ENCODE measurements around the gene ZNF462.

Gene ZNF462

DNA sequence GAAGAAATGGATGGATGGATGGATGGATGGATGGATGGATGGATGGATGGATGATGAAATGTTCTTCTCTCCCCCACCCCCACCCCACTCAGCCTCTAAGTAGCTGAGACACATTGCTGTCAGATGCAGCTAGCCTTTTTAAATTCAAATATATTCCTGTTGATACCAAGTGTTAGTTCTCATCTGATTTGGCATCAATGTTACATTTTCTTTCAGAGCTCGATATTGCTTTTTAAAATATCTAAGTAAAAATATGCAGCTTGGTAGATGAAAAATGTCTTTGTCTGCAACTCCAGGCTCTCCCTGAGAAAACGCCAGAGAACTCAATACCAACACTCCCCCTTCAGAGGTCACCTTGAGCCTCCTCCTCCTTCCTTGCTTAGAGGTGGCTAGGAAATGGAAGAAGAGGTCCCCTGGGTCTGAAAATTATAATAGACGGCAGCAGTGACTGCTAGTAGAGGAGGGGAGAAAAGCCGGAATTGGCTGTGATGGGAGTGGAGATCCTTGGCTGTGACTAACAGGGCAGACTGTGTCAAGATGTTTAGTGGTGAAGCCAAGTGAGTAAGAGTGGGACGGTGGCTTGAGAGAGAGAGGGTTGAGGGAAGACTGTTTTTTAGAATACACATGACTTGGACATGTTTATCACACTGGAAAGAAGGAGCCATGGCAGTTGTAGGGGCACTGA is 156.0 kb downstream of the ZNF462 start:
- no peak for DNase-seq

DNA sequence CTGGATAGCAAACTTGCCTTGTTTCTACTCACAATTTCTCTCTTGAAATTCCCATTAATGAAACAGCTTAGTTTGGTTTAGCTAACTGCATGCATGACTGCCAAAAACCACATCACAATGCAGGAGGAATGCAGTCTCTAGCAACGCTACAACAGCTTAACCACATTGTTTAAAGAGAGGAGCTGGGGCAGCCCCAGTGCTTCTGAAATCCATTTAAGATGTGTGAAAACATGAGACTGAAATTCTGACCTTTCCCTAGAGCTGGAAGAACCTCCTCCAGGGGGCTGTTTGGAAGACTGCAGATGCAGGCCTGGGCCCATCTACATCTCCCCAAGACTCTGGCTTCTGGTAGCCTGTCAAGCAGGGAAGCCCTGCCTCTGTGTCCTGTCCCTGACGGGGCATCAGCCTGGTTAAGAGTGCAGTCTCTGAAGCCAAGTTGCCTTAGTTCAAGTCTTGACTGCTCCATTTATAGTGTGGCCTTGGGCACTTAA is 157.1 kb downstream of the ZNF462 start:
- DNase-seq: peak; percentile 20

DNA sequence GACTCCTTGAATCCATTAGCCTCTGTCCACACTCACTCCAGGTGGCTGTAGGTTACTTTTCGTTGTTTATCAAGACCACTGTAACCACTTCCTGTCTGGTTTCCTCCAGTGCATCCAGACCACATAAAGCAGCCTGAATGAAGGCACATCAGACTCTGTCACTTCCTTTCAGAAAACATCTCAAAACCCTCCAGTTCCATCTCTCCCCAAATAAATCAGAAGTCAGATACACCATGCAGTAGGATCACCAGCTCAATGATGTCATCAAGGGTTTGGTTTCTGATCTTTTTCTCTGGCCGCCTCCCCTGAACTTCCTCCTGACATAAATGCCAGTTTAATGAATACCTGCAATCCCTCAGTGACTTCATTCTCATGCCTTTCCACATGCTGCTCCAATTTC is 161.2 kb downstream of the ZNF462 start:
- no peak for DNase-seq

DNA sequence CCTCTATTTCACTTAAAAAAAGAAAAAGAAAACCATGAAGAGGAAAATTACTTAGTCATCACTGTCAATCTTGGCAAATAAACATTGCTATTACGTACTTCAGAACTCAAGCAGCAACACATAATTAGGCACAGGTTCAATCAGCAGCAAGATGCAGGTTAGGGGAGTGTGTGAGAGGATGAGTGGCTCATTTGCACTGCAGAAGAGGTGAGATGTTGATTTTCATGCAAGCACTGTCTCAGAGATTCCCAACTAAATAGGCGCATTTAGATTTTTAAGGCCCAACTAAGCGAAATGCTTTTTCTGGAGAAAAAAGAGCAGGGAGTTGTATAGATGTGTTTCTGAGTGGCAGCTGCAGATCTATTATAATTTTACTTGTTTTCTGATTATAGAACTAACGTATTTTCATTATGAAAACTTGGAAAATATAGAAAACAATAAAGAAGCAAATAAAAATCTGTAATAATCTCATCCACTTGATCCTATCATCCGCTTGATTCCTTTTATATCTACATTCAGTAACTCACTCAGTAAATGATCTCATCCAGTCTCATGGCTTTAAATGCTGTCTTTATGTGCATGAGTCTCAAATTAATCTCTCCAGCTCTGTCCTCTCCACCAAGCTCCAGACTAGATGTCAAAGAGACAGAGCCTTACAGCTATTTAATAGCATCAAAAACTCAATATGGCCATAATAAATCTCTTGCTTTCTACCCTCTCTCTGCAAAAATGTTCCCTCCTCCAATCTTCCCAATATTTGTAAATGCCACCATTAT is 162.5 kb downstream of the ZNF462 start:
- no peak for DNase-seq

DNA sequence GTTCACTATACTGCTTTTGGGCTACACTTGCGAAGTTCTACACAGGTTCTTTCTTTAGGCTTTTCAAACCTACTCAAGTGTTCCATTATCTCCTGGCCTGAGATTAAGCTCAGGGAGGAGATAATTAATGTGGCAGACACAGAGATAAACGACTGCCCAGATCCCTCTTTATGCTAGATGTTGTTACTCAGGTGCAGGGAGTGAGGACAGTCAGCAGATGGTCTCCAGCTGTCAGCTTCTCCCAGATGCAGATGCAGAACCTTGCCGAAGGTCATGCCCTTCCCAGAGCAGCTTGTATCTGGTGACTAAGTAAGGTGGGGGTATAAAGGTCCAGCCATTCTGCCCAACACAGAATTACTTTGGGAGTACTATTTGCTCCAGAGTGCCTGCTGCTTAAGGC is 166.2 kb downstream of the ZNF462 start:
- no peak for DNase-seq

DNA sequence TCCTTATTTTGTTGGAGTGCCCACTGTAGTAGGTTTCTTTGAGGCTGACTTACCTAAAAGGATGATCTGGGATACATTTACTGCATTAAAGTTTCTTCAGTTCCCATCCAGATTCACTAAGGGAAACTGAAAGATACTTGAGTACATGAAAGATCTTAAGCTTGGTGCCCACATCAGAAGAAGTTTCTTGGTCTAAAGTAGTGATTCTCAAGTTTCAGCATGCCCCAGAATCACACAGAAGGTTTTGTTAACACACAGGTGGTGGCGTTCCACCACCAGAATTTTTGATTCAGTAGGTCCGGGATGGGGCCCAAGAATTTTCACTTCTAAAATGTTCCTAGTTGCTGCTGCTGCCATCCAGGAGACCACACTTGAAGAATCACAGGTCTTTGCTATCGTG is 171.0 kb downstream of the ZNF462 start:
- no peak for DNase-seq

DNA sequence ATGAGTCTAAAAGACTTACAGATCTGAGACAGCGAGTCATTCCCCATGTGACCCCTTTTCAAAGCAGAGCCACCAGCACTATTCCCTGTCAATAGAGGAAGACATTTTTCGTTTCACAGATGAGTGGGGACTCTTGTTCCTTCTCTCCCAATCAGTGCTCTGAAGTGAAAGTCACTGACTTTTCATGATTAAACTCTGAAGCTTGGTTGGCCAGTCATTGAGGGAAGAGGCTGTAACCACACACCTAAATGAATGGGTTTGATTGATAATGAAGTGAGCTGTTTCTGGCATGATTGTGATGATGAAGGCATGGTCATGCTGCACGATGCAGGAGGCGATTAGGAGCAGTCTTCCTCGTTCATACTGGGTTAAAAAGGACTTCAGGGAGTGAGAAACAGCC is 171.9 kb downstream of the ZNF462 start:
- no peak for DNase-seq

DNA sequence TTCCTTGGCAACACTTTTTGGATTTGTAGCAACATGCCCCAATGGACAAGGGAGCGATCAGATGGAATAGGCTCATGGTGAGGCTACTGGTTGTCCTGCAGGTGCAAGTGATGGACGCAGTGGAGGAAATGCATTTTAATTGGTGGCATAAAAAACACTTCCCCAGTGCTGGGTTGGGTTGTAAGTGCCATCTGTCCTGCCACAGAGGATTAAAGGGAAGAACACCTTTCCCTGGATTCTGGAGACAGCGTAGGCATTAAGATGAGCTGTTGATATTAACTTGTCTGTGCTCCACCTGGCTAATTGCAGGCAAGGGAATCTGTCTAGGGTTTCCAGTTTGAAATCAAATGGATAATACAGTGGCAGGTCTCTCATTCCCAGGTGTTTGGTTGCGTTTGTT is 173.4 kb downstream of the ZNF462 start:
- no peak for DNase-seq

DNA sequence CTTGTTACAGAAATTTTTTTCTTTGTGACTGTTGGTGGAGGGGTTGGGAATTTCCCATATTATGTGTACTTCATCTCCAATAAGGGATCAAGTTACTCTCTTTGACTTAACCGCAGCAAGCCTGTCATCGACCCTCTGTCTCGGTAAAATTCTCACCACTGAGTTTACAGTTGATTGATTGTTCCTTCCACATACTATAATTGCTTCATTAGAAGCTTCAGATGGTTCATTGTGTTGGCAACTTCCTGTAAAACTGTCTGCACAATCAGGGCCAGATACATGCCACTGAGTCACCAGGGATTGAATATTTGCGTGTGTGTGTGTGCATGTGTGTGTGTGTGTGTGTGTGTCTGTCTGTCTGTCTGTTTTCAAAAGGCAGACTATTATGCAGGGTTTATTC is 176.6 kb downstream of the ZNF462 start:
- DNase-seq: peak; percentile 76

DNA sequence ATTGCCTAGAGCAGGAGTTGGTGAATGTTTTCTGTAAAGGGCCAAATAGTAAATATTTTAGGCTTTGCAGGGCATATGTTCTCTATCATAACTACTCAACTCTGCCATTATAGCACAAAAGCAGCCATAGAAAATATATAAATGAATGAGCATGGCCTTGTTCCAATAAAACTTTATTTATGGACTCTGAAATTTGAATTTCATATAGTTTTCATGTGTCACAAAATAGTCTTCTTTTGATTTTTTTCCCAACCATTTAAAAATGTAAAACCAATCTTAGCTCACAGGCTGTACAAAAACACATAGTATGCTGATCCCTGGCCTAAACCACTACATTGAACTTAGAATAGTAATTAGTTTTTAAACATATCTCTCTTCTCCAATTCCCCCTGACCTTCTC is 179.6 kb downstream of the ZNF462 start:
- no peak for DNase-seq

DNA sequence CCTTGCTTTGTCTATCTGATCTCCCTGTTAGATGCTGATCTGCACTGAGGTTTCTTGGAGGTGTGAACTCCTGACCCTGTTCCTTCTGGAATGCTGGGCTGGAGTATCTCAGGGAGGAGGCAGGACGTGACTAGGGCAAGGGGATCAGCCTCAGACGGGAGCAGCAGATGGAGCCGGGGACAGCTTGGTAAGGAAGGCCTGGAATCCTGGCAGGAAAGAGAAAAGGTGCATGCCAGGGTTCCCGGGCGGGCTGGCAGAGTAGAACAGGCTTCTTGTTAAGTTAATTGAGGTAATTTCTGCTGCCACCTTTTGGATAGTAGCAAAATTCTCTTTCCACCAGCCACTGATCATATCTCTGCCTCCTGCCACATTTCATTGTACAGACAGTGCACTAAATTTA is 180.9 kb downstream of the ZNF462 start:
- DNase-seq: no peak

DNA sequence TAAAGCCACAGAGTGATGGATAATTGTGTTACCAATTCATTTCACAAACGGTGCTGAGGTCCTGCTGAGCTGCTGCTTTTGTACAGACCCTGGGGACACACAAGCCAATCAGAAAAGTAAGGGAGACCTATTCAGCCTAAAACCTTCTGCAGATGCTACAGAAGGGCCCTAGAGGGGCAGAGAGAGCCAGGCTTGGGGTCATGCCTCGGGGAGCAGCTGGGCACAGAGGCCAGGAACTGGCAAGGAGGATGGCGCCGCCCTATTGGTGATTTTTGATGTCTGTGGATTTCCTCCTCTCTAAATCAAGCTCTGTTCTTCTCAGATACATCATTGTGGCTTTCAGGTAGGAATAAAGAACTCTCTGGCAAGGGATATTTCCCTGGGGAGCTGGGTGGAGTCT is 181.9 kb downstream of the ZNF462 start:
- DNase-seq: no peak

DNA sequence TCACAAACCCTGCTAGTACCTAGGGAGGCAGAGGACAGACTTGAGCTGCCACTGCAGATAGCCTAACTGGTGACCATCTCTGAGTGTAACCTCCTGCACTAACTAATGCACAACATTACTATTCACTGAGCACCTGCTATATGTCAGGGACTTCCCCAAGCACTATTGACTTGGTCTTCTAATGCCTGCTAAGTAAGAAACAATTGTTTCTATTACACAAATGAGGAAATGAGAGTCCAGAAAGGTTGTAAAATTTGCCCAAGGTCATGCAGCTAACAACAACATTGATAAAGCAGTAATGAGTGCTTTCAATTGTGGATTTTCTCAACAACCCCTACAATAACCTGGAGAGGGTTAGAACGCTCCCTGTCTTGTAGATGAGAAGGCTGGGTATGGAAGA is 183.7 kb downstream of the ZNF462 start:
- no peak for DNase-seq

DNA sequence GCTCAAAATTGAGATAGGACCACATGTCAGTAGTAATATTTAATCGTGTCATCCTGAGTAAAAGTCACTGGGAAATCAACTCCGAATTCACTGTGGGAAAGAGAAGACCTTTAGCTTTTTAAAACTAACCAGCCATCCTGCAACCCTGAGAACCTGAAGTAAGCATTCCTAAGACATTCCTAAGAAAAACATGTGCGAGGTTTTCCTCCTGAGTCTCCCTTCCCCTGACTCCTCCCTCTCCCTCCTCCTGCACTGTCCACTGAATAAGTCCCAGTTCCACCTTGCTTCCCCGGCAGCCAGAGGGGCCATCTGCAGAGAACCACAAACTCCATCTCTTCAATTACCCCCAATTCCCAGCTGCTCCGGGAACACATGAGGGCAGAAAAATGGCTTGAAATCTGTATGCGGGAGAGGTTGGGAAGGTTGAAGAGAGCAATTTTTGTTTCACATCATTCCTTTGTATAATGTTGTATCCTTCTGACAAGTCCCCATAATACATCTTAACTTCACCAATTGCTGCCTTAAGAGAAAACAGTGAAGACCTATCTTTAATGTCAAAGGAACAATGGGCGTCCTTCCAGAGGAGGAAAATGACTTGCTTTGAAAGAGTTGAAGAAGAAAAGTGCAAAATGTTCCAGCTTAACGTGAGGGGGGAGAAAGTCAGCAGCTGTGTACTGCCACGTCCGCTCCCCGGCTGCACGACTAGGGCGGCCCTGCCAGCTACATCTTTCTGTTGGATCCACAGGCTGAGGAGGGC is 186.3 kb downstream of the ZNF462 start:
- DNase-seq: no peak

DNA sequence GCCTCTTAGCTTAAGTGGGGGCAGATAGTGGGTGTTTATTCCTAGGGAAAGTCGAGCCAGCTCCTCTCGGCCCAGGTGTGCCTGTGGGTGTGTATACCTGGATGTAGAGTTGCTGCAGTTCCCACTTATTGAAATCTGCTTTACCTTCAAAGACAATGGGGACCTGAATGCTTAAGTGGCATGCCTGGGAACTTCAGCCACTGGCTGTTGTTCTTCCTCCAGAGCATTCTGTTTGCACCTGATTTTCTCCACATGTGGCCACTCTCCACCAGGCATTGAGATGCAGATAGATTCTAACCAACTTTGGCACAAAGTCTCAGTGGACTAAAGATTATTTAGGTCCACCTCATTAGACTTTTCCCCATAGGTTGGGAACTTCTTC is 186.8 kb downstream of the ZNF462 start:
- DNase-seq: no peak

DNA sequence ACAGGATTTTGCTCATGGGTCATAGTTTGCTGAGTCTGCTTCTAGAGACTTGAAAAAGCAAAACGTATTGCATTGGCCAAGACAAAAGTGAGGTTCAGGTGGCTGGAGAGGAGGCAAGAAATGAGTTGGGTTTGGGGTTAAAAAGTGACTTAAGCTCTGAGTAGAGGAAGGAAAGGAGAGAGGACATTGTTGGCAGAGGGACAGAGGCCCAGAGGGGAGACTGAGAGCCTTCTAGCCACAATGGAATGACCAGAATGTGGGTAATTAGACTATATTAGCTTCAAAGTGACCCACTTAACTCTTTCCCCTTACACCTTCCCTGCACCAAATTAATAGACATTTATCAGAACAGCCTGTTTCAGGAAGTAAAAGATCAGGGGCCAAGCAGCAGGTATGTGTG is 188.4 kb downstream of the ZNF462 start:
- no peak for DNase-seq

DNA sequence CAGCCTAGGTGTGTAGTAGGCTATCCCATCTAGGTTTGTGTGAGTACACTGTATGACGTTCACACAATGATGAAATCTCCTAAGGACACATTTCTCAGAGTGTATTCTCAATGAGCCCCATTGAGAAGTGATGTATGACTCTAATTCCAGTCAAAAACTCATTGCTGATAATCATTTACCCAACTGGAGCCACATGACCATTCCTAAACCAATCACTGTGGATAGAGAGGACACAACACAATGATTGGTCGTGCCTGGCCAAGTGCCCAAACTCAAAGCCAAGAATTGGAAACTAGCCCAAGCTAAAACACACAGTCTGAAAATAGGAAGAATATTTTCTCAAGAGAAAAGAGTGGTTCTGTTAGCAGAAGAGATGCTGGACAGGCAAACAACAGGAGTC is 191.2 kb downstream of the ZNF462 start:
- no peak for DNase-seq

DNA sequence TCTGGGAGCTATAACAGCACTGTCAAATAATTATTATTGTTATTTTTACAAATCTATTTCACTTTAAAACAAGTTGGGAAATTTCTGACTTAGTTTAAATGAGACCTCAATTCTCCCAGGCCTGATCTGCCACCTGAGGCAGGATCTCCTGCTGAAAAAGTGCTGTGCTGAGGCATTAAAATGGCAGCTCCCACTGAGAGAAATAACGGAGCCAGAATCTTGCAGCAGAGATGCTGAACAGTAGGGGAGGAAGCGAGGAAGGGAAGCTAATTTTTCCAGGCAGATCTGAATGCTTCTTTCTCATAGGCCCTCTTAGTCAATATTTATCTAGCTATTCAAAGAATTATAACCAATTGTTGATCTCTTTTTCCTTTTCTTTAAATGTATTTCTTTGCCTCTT is 196.3 kb downstream of the ZNF462 start:
- DNase-seq: no peak

DNA sequence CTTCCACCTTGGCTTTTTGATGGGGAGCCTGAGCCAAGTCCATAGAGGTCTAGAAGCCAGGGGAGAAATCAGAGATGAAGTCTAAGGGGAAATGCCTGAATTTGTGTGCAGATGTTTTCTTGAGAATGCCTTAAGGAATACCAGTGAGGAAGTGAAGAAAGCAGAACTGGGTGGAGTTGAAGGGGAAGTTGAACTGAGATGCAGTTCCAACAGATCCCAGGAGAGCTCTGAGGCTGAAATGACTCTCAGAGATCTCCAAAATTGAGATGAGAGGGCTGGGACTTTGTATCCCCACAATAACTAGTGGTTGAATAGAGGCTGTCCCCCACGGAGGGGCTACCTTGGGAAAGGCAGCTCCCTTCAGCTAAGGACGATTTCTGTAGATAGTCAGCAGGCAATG is 197.1 kb downstream of the ZNF462 start:
- no peak for DNase-seq
